Ascending aorta (tissue), 2 donors: ENCODE results near the gene RNF5. TPM values are rescaled to one million over a fixed set of nuclear protein-coding genes. Genes with fewer than 3 reads are reported as not detected.

ENCODE experiments used
- DNase-seq, 2 donors: peaks; one replicate each; pipeline ENCODE4 v3.0.0-alpha.2; 2019; ENCODE audit warnings: low spot score in 2 of 2
- H3K27ac ChIP-seq, 2 donors: fragments of 200-600 bp; sonication (generic); one replicate each; pipeline ENCODE4 v1.5.1; 2016 to 2017; ENCODE audit warnings: mild to moderate bottlenecking in 1 of 2
- H3K27me3 ChIP-seq: fragments of 200-600 bp; sonication (generic); one replicate; pipeline ENCODE4 v1.5.1; 2017
- H3K36me3 ChIP-seq, 2 donors: fragments of 200-600 bp; sonication (generic); one replicate each; pipeline ENCODE4 v1.5.1; 2016
- H3K4me1 ChIP-seq, 2 donors: fragments of 200-600 bp; sonication (generic); one replicate each; pipeline ENCODE4 v1.5.1; 2016 to 2017; ENCODE audit warnings: mild to moderate bottlenecking in 1 of 2
- H3K4me3 ChIP-seq, 2 donors: fragments of 200-600 bp; sonication (generic); one replicate each; pipeline ENCODE4 v1.5.1; 2016 to 2017; ENCODE audit warnings: mild to moderate bottlenecking in 1 of 2
- H3K9me3 ChIP-seq, 2 donors: fragments of 200-600 bp; sonication (generic); one replicate each; pipeline ENCODE4 v1.5.1; 2016
- CTCF ChIP-seq, 3 experiments: fragments of 200-600 bp in 2 of 3; fragments of 450-650 bp in 1 of 3; sonication (generic) in 2 of 3; IDR thresholded peaks; one replicate each; pipeline ENCODE4 v1.5.1; 2016 to 2019; ENCODE audit warnings: antibody characterized with exemption in 3 of 3, mild to moderate bottlenecking in 1 of 3, moderate library complexity in 1 of 3
- intact Hi-C: fragments of 100-400 bp; cut with DNase I; formaldehyde crosslinking; loops from one replicate; pipeline ENCODE4 v1.15.1; 2023
- total RNA-seq: library from RNA; depleted of rRNA; stranded (reverse); fragments of >200 nt; gene quantifications from one replicate; pipeline ENCODE4 v1.1.0, GENCODE V29; 2016

The RNF5 gene
- total RNA-seq, 1 donor from 2014 or later, result 73.0 TPM

DNA sequence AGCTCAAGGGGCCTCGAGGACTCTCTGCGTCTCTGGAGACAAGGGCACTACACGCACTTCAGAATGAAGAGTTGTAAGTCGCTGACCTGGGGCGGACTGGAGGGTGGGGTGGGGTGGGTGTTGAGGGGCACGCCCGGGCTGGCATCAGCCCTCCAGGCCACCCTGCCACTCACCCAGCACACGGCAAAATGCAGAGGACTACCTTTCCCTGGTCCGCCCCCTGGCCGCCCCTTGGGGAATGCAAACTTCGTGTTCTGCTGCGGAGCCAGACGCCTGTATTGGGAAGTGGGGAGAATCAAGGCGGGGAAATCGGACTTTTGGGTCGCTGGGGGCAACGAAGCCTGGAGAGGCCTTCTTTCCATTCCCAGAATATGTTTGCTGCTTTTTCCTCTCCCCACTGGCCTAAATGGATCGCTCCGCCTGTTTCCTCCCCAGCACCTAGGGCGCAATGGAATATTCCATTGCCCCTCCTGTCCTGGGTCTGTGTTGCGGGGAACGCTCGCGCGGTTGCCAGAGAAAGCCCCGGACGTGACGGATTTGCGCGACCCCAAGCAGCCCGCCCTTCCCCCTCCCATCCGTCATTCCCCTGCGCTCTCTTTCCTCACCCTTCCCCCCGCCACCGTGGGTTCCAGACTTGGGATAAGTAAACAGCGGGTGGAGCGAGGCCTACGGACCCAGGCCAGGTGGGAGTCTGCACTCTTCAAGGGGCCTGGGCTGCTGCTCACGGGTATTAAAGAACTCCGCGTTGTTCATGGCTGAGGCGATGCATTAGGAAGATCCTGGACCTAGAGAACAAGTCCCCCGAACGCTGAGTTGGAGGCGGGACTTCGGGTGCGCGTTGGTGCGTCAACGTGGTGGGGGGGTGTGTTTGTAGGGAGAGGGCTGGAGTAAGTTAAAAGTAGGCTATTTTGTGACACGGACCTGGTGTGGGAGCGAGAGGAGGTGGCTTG is 24.4 kb upstream of the RNF5 start, which contains the start of gene PPT2:
Gene PPT2, plus strand, starts transcription at position 578 of the 950 bp plus-strand sequence. CDS start 454 bp downstream, outside the sequence.
- no peaks in the 10 kb centered on the region for H3K9me3 ChIP-seq
- peak within 1 kb of the TSS; percentile 90 to 96 for H3K27ac ChIP-seq
- peak in 1 of 3 experiments; percentile 21 for TF ChIP-seq CTCF (IDR thresholded peaks at IDR 0.05)
- peak within 1 kb of the TSS; percentile 79 to 86 for H3K4me3 ChIP-seq
- no peaks in the 10 kb centered on the region for H3K27me3 ChIP-seq
- intact Hi-C loops, result loop anchor here (1.0 to 10.0 kb wide), 8 partner anchors 22 to 419 kb away; partner anchors contain the start of genes AGPAT1, CLIC1, FKBPL and NELFE
- peak; percentile 70 to 96 for DNase-seq
- H3K4me1 ChIP-seq, result peaks cover 12 to 27% of the 10 kb centered on the region in 2 donors
- H3K36me3 ChIP-seq, result peaks cover 25 to 29% of the 10 kb centered on the region in 2 donors

DNA sequence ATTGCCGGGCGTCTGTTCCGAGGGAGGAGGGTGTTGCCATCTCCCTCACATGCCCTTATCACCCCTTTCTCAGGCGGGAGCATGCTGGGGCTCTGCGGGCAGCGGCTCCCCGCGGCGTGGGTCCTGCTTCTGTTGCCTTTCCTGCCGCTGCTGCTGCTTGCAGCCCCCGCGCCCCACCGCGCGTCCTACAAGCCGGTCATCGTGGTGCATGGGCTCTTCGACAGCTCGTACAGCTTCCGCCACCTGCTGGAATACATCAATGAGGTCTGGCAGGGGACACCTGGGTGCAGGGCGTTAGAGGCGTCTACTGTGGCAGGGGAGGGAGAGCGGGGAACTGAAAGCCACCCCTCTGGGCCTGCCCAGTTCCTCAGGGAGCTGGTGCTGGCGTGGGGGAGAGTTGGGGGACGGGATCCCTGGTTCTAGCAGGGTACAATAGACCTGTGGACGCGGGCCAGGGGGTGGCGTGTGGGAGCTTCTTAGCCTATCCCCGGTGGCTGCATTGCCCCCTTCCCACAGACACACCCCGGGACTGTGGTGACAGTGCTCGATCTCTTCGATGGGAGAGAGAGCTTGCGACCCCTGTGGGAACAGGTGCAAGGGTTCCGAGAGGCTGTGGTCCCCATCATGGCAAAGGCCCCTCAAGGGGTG is 23.6 kb upstream of the RNF5 start:
- no peaks in the 10 kb centered on the region for H3K9me3 ChIP-seq
- DNase-seq, result peak in 1 of 2 donors; percentile 84
- peaks cover 21 to 24% of the 10 kb centered on the region in 2 donors for H3K36me3 ChIP-seq
- no peaks in the 10 kb centered on the region for H3K27me3 ChIP-seq
- H3K27ac ChIP-seq, result peak overlapping the region; percentile 90 to 96
- intact Hi-C loops, result loop anchor here (1.0 to 10.0 kb wide), 6 partner anchors 35 to 420 kb away; partner anchors contain the start of genes CLIC1, NELFE and SKIC2
- peak overlapping the region; percentile 79 to 86 for H3K4me3 ChIP-seq
- peaks cover 12 to 27% of the 10 kb centered on the region in 2 donors for H3K4me1 ChIP-seq
- peak; percentile 45 to 74 (median 72) for TF ChIP-seq CTCF (IDR thresholded peaks at IDR 0.05)

DNA sequence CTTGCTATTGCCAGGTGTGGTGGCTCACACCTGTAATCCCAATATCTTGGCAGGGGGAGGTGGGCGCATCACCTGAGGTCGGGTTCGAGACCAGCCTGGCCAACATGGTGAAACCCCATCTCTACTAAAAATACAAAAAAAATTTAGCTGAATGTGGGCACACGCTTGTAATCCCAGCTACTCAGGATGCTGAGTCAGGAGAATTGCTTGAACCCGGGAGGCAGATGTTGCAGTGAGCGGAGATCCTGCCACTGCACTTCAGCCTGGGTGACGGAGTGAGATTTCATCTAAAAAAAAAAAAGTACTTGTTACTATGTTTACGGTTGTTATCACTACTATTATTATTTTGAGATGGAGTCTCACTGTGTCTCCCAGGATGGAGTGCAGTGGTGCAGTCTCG is 21.3 kb upstream of the RNF5 start:
- no peaks in the 10 kb centered on the region for H3K9me3 ChIP-seq
- TF ChIP-seq CTCF (IDR thresholded peaks at IDR 0.05), result no peak
- DNase-seq, result no peak
- H3K4me1 ChIP-seq, result peaks cover 4 to 18% of the 10 kb centered on the region in 2 donors
- H3K27me3 ChIP-seq, result no peaks in the 10 kb centered on the region
- no peak overlapping the region for H3K4me3 ChIP-seq
- H3K27ac ChIP-seq, result no peak overlapping the region
- intact Hi-C loops, result loop anchor here (10.0 kb wide), 2 partner anchors 112 to 422 kb away; partner anchors contain the start of gene CLIC1
- peaks cover 24 to 25% of the 10 kb centered on the region in 2 donors for H3K36me3 ChIP-seq

DNA sequence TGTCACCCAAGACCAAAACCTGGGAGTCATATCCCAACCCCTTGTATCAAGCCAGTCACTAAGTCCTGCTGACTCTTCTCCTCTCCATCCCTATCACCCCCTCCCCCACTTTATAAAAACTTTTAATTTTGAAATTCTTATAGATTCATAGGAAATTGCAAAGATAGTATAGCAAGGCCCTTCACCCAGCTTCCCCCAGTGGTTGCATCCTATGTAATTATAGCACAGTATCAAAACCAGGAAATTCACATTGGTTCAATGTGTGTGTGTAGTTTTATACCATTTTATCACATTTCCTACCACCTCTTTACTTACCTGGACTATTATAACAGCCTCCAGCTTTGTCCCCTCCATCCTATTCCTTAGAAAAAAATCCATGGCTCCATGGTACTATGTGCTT is 20.2 kb upstream of the RNF5 start:
- H3K4me3 ChIP-seq, result no peak overlapping the region
- H3K27me3 ChIP-seq, result no peaks in the 10 kb centered on the region
- no peak overlapping the region for H3K27ac ChIP-seq
- peaks cover 4 to 9% of the 10 kb centered on the region in 2 donors for H3K4me1 ChIP-seq
- intact Hi-C loops, result loop anchor here (10.0 kb wide), 2 partner anchors 113 to 423 kb away; partner anchors contain the start of gene CLIC1
- peaks cover 29 to 32% of the 10 kb centered on the region in 2 donors for H3K36me3 ChIP-seq
- no peak for TF ChIP-seq CTCF (IDR thresholded peaks at IDR 0.05)
- no peak for DNase-seq
- no peaks in the 10 kb centered on the region for H3K9me3 ChIP-seq

- no peak overlapping the region for H3K4me3 ChIP-seq
- H3K27me3 ChIP-seq, result no peaks in the 10 kb centered on the region
- no peak for DNase-seq
- H3K27ac ChIP-seq, result peak overlapping the region; percentile 4 to 18
- H3K4me1 ChIP-seq, result no peaks in the 10 kb centered on the region
- peaks cover 48 to 55% of the 10 kb centered on the region in 2 donors for H3K36me3 ChIP-seq
- intact Hi-C loops, result no loop called here
- TF ChIP-seq CTCF (IDR thresholded peaks at IDR 0.05), result no peak
- no peaks in the 10 kb centered on the region for H3K9me3 ChIP-seq
Measured at GRCh38 chr6:32163559-32164258, 14.5 kb upstream of the RNF5 start.
